Fibroblast of lung (primary cell): ENCODE data around the gene TNKS2.

Experiments
- EZH2 ChIP-seq: IDR thresholded peaks from 2 replicates; pipeline ENCODE4 v1.5.1; 2012; ENCODE audit warnings: low read length, control low read depth, mild to moderate bottlenecking; ENCODE audit errors: missing control alignments
- TF ChIP-seq, protein P1 (sequence below), 2 donors: IDR thresholded peaks in 1 of 2; conservative IDR thresholded peaks in 1 of 2; 1 replicate in 1 of 2; 2 replicates in 1 of 2; pipeline ENCODE4 v1.5.1; 2011 to 2012; ENCODE audit warnings: low read length in 2 of 2, control low read depth in 1 of 2, inconsistent platforms in 1 of 2, low read depth in 1 of 2, mild to moderate bottlenecking in 1 of 2

GRCh38 chr10:91909117-91909677 is 111.0 kb downstream of the TNKS2 start, which contains the start of gene FGFBP3:
- TF ChIP-seq, protein P1, sequence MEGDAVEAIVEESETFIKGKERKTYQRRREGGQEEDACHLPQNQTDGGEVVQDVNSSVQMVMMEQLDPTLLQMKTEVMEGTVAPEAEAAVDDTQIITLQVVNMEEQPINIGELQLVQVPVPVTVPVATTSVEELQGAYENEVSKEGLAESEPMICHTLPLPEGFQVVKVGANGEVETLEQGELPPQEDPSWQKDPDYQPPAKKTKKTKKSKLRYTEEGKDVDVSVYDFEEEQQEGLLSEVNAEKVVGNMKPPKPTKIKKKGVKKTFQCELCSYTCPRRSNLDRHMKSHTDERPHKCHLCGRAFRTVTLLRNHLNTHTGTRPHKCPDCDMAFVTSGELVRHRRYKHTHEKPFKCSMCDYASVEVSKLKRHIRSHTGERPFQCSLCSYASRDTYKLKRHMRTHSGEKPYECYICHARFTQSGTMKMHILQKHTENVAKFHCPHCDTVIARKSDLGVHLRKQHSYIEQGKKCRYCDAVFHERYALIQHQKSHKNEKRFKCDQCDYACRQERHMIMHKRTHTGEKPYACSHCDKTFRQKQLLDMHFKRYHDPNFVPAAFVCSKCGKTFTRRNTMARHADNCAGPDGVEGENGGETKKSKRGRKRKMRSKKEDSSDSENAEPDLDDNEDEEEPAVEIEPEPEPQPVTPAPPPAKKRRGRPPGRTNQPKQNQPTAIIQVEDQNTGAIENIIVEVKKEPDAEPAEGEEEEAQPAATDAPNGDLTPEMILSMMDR (conservative IDR thresholded peaks at IDR 0.05 in 1 of 2, IDR thresholded peaks at IDR 0.05 in 1 of 2; ENCODE audit: low read depth in 1 of 2, low read length in 2 of 2): no peak
- TF ChIP-seq EZH2: no peak
